Endothelial cell of umbilical vein (primary cell): ENCODE measurements around the gene NIPA2. TPM values are rescaled to one million over a fixed set of nuclear protein-coding genes. Genes with fewer than 3 reads are reported as not detected.

Experiments used
- Bru-seq: library from RNA; stranded (reverse); fragments of 400-500 nt; gene quantifications from one replicate; lab custom pipeline; 2021; lab: Mats Ljungman, UMichigan
- BruChase-seq, 2 experiments: library from RNA; stranded (reverse); fragments of 400-500 nt; gene quantifications; one replicate each; lab custom pipeline; 2021; lab: Mats Ljungman, UMichigan
- BruUV-seq: library from RNA; stranded (reverse); fragments of 400-500 nt; replicated peaks from 2 replicates; lab custom pipeline; 2021; lab: Mats Ljungman, UMichigan
- CTCF ChIA-PET: fragments of 300-600, 350-600 bp; sonication (Branson Sonifier 250); formaldehyde crosslinking; loops from one replicate; lab custom pipeline; 2021; ENCODE audit warnings: antibody characterized with exemption, inconsistent platforms; lab: Charles Lee
- POLR2A ChIA-PET: fragments of 300-600, 350-600 bp; sonication (Branson Sonifier 250); formaldehyde crosslinking; loops from one replicate; lab custom pipeline; 2021; ENCODE audit warnings: antibody characterized with exemption, inconsistent platforms; lab: Charles Lee
- DNase-seq: peaks from one replicate; pipeline ENCODE4 v3.0.0-alpha.2; 2011; ENCODE audit warnings: low read depth, low spot score
- FAIRE-seq: peaks from 2 replicates; lab custom pipeline; 2011; peaks lifted over from hg19 to GRCh38; lab: Jason Lieb, UNC
- H2AFZ ChIP-seq: 2 replicates; pipeline ENCODE4 v1.6.0; 2012; ENCODE audit warnings: low read depth, low read length, control low read depth, inconsistent platforms
- H3K27ac ChIP-seq: 2 replicates; pipeline ENCODE4 v1.5.1; 2011; ENCODE audit warnings: low read depth, mild to moderate bottlenecking, control low read depth, low read length, moderate library complexity; ENCODE audit not compliant: insufficient read depth
- H3K27me3 ChIP-seq, 2 experiments: 2 replicates each; pipeline versions ENCODE4 v1.6.0 to v1.6.1; 2011; ENCODE audit warnings: low read length in 2 of 2, mixed read lengths in 1 of 2; ENCODE audit not compliant: control insufficient read depth in 2 of 2, insufficient read depth in 2 of 2
- H3K36me3 ChIP-seq, 2 experiments: 2 replicates in 1 of 2; 3 replicates in 1 of 2; pipeline ENCODE4 v1.5.1; 2011; ENCODE audit warnings: low read length in 2 of 2, mild to moderate bottlenecking in 1 of 2, moderate library complexity in 1 of 2; ENCODE audit not compliant: control insufficient read depth in 2 of 2, insufficient read depth in 2 of 2; ENCODE audit errors: extremely low read depth in 1 of 2
- H3K4me1 ChIP-seq: 3 replicates; pipeline ENCODE4 v1.5.1; 2011; ENCODE audit warnings: mild to moderate bottlenecking, low read length; ENCODE audit not compliant: control insufficient read depth, insufficient read depth; ENCODE audit errors: extremely low read depth
- H3K4me2 ChIP-seq: 2 replicates; pipeline ENCODE4 v1.6.1; 2011; ENCODE audit warnings: low read length, control low read depth, mixed read lengths; ENCODE audit not compliant: insufficient read depth
- H3K4me3 ChIP-seq, 3 experiments: fragments of 200-600 bp in 1 of 3; sonication (generic), shearing (Covaris generic) in 1 of 3; replicated peaks in 1 of 3; 2 replicates each; pipeline ENCODE4 v1.5.1; 2011 to 2016; ENCODE audit warnings: control low read depth in 3 of 3, low read length in 3 of 3, mild to moderate bottlenecking in 2 of 3, inconsistent platforms in 1 of 3, low read depth in 1 of 3, moderate library complexity in 1 of 3; ENCODE audit not compliant: insufficient read depth in 1 of 3
- H3K79me2 ChIP-seq: 2 replicates; pipeline ENCODE4 v1.6.0; 2012; ENCODE audit warnings: low read length, inconsistent platforms; ENCODE audit not compliant: control insufficient read depth, insufficient read depth
- H3K9ac ChIP-seq: replicated peaks from 2 replicates; pipeline ENCODE3; 2011; ENCODE audit warnings: low read length, control low read depth; ENCODE audit not compliant: insufficient read depth; ENCODE audit errors: extremely low read depth
- H3K9me1 ChIP-seq: replicated peaks from 3 replicates; pipeline ENCODE4 v1.6.0; 2011; ENCODE audit warnings: mild to moderate bottlenecking, low read length; ENCODE audit not compliant: control insufficient read depth, insufficient read depth; ENCODE audit errors: extremely low read depth
- H3K9me3 ChIP-seq: replicated peaks from 2 replicates; pipeline ENCODE4 v1.5.1; 2012; ENCODE audit warnings: low read length, inconsistent platforms; ENCODE audit not compliant: control insufficient read depth, insufficient read depth
- H4K20me1 ChIP-seq: replicated peaks from 2 replicates; pipeline ENCODE3; 2011; ENCODE audit warnings: mild to moderate bottlenecking, low read length; ENCODE audit not compliant: control insufficient read depth, insufficient read depth; ENCODE audit errors: extremely low read depth
- EZH2 ChIP-seq: IDR thresholded peaks from 2 replicates; pipeline ENCODE4 v1.6.1; 2012; ENCODE audit warnings: borderline replicate concordance, low read depth, mild to moderate bottlenecking, moderate library complexity, low read length, inconsistent platforms; ENCODE audit not compliant: severe bottlenecking
- FOS ChIP-seq: IDR thresholded peaks from 2 replicates; pipeline ENCODE4 v1.6.1; 2011; ENCODE audit warnings: mild to moderate bottlenecking, low read length, moderate library complexity, borderline replicate concordance; ENCODE audit not compliant: insufficient read depth
- GATA2 ChIP-seq: IDR thresholded peaks from 2 replicates; pipeline ENCODE4 v1.7.0; 2011; ENCODE audit warnings: low read depth, mild to moderate bottlenecking, moderate library complexity, mixed read lengths, low read length; ENCODE audit not compliant: insufficient read length, insufficient read depth
- JUN ChIP-seq: IDR thresholded peaks from 2 replicates; pipeline ENCODE4 v1.6.1; 2011; ENCODE audit warnings: borderline replicate concordance, low read depth; ENCODE audit not compliant: insufficient read length, insufficient read depth
- MYC ChIP-seq: IDR thresholded peaks from one replicate; pipeline ENCODE4 v1.6.1; 2011; ENCODE audit warnings: mild to moderate bottlenecking, low read depth, low read length
- POLR2A ChIP-seq: IDR thresholded peaks from 2 replicates; pipeline ENCODE4 v1.6.1; 2012; ENCODE audit warnings: low read depth, mild to moderate bottlenecking, control low read depth, low read length
- POLR2AphosphoS5 ChIP-seq: IDR thresholded peaks from 2 replicates; pipeline ENCODE4 v1.6.1; 2012; ENCODE audit warnings: low read depth, mild to moderate bottlenecking, control low read depth, low read length, moderate library complexity; ENCODE audit not compliant: insufficient read depth
- dilution Hi-C: fragments of 300-500 bp; cut with MboI; formaldehyde crosslinking; loops from one replicate; pipeline ENCODE4 v1.15.0; 2019; ENCODE audit warnings: low sequenced_read_pairs; ENCODE audit not compliant: extremely low pct_ligation_motif_present
- intact Hi-C: fragments of 100-400 bp; cut with micrococcal nuclease; formaldehyde crosslinking; loops from one replicate; pipeline ENCODE4 v1.10.0; 2022
- long read RNA-seq: library from polyadenylated mRNA; stranded (forward); transcript quantifications from one replicate; pipeline ENCODE4 v2.0.0, GENCODE V29; 2021
- polyA minus RNA-seq, 3 experiments: library from RNA; depleted of rRNA, polyadenylated mRNA; stranded (reverse); fragments of >200 nt; gene quantifications; 1 replicate in 1 of 3; 2 replicates in 2 of 3; pipeline ENCODE4 v1.2.3, GENCODE V29; 2011
- polyA plus RNA-seq, 4 experiments: library from polyadenylated mRNA; depleted of rRNA in 3 of 4; stranded (reverse) in 3 of 4; unstranded in 1 of 4; fragments of >200 nt; gene quantifications; 2 replicates each; pipeline versions ENCODE4 v1.2.1 to v1.2.3, GENCODE V29; 2011 to 2012; ENCODE audit warnings: missing spikeins in 1 of 4
- total RNA-seq: library from RNA; stranded (reverse); gene quantifications from 2 replicates; pipeline ENCODE4 v1.2.3, GENCODE V29; 2021
- TF ChIP-seq, protein P1 (sequence below), 2 donors: IDR thresholded peaks; 1 replicate in 1 of 2; 2 replicates in 1 of 2; pipeline ENCODE4 v1.5.1; 2011; ENCODE audit warnings: low read length in 2 of 2, mild to moderate bottlenecking in 2 of 2, moderate library complexity in 2 of 2, control low read depth in 1 of 2, inconsistent platforms in 1 of 2, low read depth in 1 of 2; ENCODE audit not compliant: insufficient read depth in 1 of 2; ENCODE audit errors: extremely low read depth in 1 of 2
- TF ChIP-seq, protein P2 (sequence below): IDR thresholded peaks from 2 replicates; pipeline ENCODE4 v1.6.1; 2011; ENCODE audit not compliant: insufficient read depth, insufficient read length

NIPA2 gene
- total RNA-seq (72.9 and 75.7 TPM in 2 replicates), polyA plus RNA-seq (37.9 and 55.2 TPM in 2 replicates), polyA minus RNA-seq (47.6 and 52.3 TPM in 2 replicates), Bru-seq, nascent RNA (percentile 88 among the genes with signal in this experiment), BruChase-seq, experiment 1, labeled RNA remaining after a 6-hour chase (percentile 94 among the genes with signal in this experiment), BruChase-seq, experiment 2, labeled RNA remaining after a 2-hour chase (percentile 88 among the genes with signal in this experiment)
- 34.7 and 39.3 TPM in 2 replicates for polyA plus RNA-seq (2011; cell fraction: cytosol; rRNA removed)
- polyA plus RNA-seq (2011; cell fraction: nucleus; rRNA removed) = 20.8 and 34.8 TPM in 2 replicates
- polyA plus RNA-seq (2012) = 58.7 and 73.1 TPM in 2 replicates
- 60.6 TPM for polyA minus RNA-seq (2011; cell fraction: cytosol; rRNA and poly(A)+ RNA removed)
- 27.7 and 32.2 TPM in 2 replicates for polyA minus RNA-seq (2011; cell fraction: nucleus; rRNA and poly(A)+ RNA removed)
- long read RNA-seq, transcript NIPA2-203 (6 exons, 2,280 nt) = major isoform, 137 of 301 reads
- long read RNA-seq, transcript NIPA2-204 (7 exons, 3,130 nt) = minor isoform, 28 of 301 reads
- long read RNA-seq, transcript NIPA2-205 (5 exons, 1,412 nt) = minor isoform, 9 of 301 reads
- long read RNA-seq, transcript NIPA2-201 (8 exons, 3,233 nt) = minor isoform, 19 of 301 reads
- long read RNA-seq, partial matches to known transcripts = 14 of 301 reads
- long read RNA-seq, other reads (novel, unspliced or antisense) = 94 of 301 reads

DNA sequence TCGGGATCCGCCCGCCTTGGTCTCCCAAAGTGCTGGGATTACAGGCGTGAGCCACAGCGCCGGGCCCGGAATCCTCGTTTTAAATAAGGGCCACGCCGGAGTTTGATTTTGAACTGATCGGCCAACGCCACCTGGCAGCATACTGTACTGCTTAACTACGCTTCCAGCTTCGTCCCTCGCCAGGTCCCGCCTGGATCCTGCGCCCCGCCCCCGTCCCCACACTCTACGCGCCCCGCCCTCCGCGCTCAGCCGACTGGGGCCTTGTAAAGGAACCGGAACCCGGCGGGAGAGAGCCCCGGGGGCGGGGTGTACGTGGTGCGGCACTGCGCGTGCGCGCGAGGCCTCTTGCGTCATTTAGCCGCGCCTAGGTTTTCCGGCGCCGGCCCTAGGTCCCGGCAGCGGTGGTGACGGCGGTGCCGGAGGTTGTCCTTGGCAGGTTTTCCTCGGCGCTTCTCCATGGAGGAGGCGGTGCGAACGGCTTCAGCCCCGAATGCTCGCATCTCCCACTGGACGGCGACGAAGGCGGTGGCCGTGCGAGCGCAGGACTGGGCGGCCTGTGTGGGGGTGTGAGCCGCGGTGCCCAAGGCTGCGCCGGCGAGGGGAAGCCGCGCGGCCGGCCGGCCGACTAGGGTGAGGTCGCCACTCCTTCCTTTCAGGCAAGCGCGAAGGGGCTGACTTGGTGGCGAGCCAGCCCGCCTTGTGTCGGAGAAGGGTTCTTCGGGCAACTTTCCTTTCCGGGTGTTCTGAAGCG is at the start of gene NIPA2:
Gene NIPA2, plus strand, starts transcription at position 375 of the 751 bp plus-strand sequence. CDS start 13,066 bp downstream, outside the sequence.
- H2AFZ ChIP-seq = peak within 1 kb of the TSS; percentile 92
- dilution Hi-C loops = no loop called here
- H3K4me2 ChIP-seq = peak within 1 kb of the TSS; percentile 96
- peaks cover 15% of the 10 kb centered on the region for H3K4me1 ChIP-seq
- intact Hi-C loops = loop anchor here (1.0 to 2.0 kb wide), 2 partner anchors 51 to 140 kb away; no protein-coding TSS in a partner anchor
- POLR2A ChIA-PET = interaction anchor here (0.6 to 1.0 kb wide), 4 partner anchors 8 to 395 kb away, joined by 3 to 4 read pairs (median 3); partner anchors contain the start of gene NIPA1
- H3K79me2 ChIP-seq = peaks cover 46% of the 10 kb centered on the region
- H4K20me1 ChIP-seq = peaks cover 4% of the 10 kb centered on the region
- no peaks in the 10 kb centered on the region for H3K9me3 ChIP-seq
- no peaks in the 10 kb centered on the region for H3K27me3 ChIP-seq
- peaks cover 2 to 5% of the 10 kb centered on the region in 2 experiments for H3K36me3 ChIP-seq
- TF ChIP-seq POLR2AphosphoS5 (peak; percentile 31), MYC (no peak), GATA2 (no peak), EZH2 (no peak), JUN (no peak), POLR2A (peak; percentile 66), FOS (no peak)
- TF ChIP-seq, protein P1, sequence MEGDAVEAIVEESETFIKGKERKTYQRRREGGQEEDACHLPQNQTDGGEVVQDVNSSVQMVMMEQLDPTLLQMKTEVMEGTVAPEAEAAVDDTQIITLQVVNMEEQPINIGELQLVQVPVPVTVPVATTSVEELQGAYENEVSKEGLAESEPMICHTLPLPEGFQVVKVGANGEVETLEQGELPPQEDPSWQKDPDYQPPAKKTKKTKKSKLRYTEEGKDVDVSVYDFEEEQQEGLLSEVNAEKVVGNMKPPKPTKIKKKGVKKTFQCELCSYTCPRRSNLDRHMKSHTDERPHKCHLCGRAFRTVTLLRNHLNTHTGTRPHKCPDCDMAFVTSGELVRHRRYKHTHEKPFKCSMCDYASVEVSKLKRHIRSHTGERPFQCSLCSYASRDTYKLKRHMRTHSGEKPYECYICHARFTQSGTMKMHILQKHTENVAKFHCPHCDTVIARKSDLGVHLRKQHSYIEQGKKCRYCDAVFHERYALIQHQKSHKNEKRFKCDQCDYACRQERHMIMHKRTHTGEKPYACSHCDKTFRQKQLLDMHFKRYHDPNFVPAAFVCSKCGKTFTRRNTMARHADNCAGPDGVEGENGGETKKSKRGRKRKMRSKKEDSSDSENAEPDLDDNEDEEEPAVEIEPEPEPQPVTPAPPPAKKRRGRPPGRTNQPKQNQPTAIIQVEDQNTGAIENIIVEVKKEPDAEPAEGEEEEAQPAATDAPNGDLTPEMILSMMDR (IDR thresholded peaks at IDR 0.05; ENCODE audit: extremely low read depth in 1 of 2, insufficient read depth in 1 of 2, low read depth in 1 of 2, low read length in 2 of 2) = peak in 1 of 2 donors; percentile 12
- TF ChIP-seq, protein P2, sequence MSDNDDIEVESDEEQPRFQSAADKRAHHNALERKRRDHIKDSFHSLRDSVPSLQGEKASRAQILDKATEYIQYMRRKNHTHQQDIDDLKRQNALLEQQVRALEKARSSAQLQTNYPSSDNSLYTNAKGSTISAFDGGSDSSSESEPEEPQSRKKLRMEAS = no peak
- H3K4me3 ChIP-seq = peak within 1 kb of the TSS; percentile 69 to 98 (median 87)
- FAIRE-seq = peak; percentile 96
- H3K27ac ChIP-seq = peak within 1 kb of the TSS; percentile 92
- no peaks in the 10 kb centered on the region for H3K9me1 ChIP-seq
- H3K9ac ChIP-seq = peak within 1 kb of the TSS; percentile 88
- CTCF ChIA-PET = interaction anchor here (0.6 to 1.8 kb wide), 3 partner anchors 13 to 198 kb away, joined by 3 to 6 read pairs (median 3); no protein-coding TSS in a partner anchor
- BruUV-seq = no TSS peak
- DNase-seq = peak; percentile 99
